Endothelial cell of umbilical vein (primary cell): ENCODE measurements around the gene PEMT. TPM values are rescaled to one million over a fixed set of nuclear protein-coding genes. Genes with fewer than 3 reads are reported as not detected.

Source experiments
- BruUV-seq: library from RNA; stranded (reverse); fragments of 400-500 nt; replicated peaks from 2 replicates; lab custom pipeline; 2021; lab: Mats Ljungman, UMichigan
- CTCF ChIA-PET: fragments of 300-600, 350-600 bp; sonication (Branson Sonifier 250); formaldehyde crosslinking; loops from one replicate; lab custom pipeline; 2021; ENCODE audit warnings: antibody characterized with exemption, inconsistent platforms; lab: Charles Lee
- POLR2A ChIA-PET: fragments of 300-600, 350-600 bp; sonication (Branson Sonifier 250); formaldehyde crosslinking; loops from one replicate; lab custom pipeline; 2021; ENCODE audit warnings: antibody characterized with exemption, inconsistent platforms; lab: Charles Lee
- DNase-seq: peaks from one replicate; pipeline ENCODE4 v3.0.0-alpha.2; 2011; ENCODE audit warnings: low read depth, low spot score
- FAIRE-seq: peaks from 2 replicates; lab custom pipeline; 2011; peaks lifted over from hg19 to GRCh38; lab: Jason Lieb, UNC
- H2AFZ ChIP-seq: 2 replicates; pipeline ENCODE4 v1.6.0; 2012; ENCODE audit warnings: low read depth, low read length, control low read depth, inconsistent platforms
- H3K27ac ChIP-seq: 2 replicates; pipeline ENCODE4 v1.5.1; 2011; ENCODE audit warnings: low read depth, mild to moderate bottlenecking, control low read depth, low read length, moderate library complexity; ENCODE audit not compliant: insufficient read depth
- H3K27me3 ChIP-seq, 2 experiments: 2 replicates each; pipeline versions ENCODE4 v1.6.0 to v1.6.1; 2011; ENCODE audit warnings: low read length in 2 of 2, mixed read lengths in 1 of 2; ENCODE audit not compliant: control insufficient read depth in 2 of 2, insufficient read depth in 2 of 2
- H3K36me3 ChIP-seq, 2 experiments: 2 replicates in 1 of 2; 3 replicates in 1 of 2; pipeline ENCODE4 v1.5.1; 2011; ENCODE audit warnings: low read length in 2 of 2, mild to moderate bottlenecking in 1 of 2, moderate library complexity in 1 of 2; ENCODE audit not compliant: control insufficient read depth in 2 of 2, insufficient read depth in 2 of 2; ENCODE audit errors: extremely low read depth in 1 of 2
- H3K4me1 ChIP-seq: 3 replicates; pipeline ENCODE4 v1.5.1; 2011; ENCODE audit warnings: mild to moderate bottlenecking, low read length; ENCODE audit not compliant: control insufficient read depth, insufficient read depth; ENCODE audit errors: extremely low read depth
- H3K4me2 ChIP-seq: 2 replicates; pipeline ENCODE4 v1.6.1; 2011; ENCODE audit warnings: low read length, control low read depth, mixed read lengths; ENCODE audit not compliant: insufficient read depth
- H3K4me3 ChIP-seq, 3 experiments: fragments of 200-600 bp in 1 of 3; sonication (generic), shearing (Covaris generic) in 1 of 3; replicated peaks in 1 of 3; 2 replicates each; pipeline ENCODE4 v1.5.1; 2011 to 2016; ENCODE audit warnings: control low read depth in 3 of 3, low read length in 3 of 3, mild to moderate bottlenecking in 2 of 3, inconsistent platforms in 1 of 3, low read depth in 1 of 3, moderate library complexity in 1 of 3; ENCODE audit not compliant: insufficient read depth in 1 of 3
- H3K79me2 ChIP-seq: 2 replicates; pipeline ENCODE4 v1.6.0; 2012; ENCODE audit warnings: low read length, inconsistent platforms; ENCODE audit not compliant: control insufficient read depth, insufficient read depth
- H3K9ac ChIP-seq: replicated peaks from 2 replicates; pipeline ENCODE3; 2011; ENCODE audit warnings: low read length, control low read depth; ENCODE audit not compliant: insufficient read depth; ENCODE audit errors: extremely low read depth
- H3K9me1 ChIP-seq: replicated peaks from 3 replicates; pipeline ENCODE4 v1.6.0; 2011; ENCODE audit warnings: mild to moderate bottlenecking, low read length; ENCODE audit not compliant: control insufficient read depth, insufficient read depth; ENCODE audit errors: extremely low read depth
- H3K9me3 ChIP-seq: replicated peaks from 2 replicates; pipeline ENCODE4 v1.5.1; 2012; ENCODE audit warnings: low read length, inconsistent platforms; ENCODE audit not compliant: control insufficient read depth, insufficient read depth
- H4K20me1 ChIP-seq: replicated peaks from 2 replicates; pipeline ENCODE3; 2011; ENCODE audit warnings: mild to moderate bottlenecking, low read length; ENCODE audit not compliant: control insufficient read depth, insufficient read depth; ENCODE audit errors: extremely low read depth
- CTCF ChIP-seq, 2 donors: IDR thresholded peaks; 1 replicate in 1 of 2; 2 replicates in 1 of 2; pipeline ENCODE4 v1.5.1; 2011; ENCODE audit warnings: low read length in 2 of 2, mild to moderate bottlenecking in 2 of 2, moderate library complexity in 2 of 2, control low read depth in 1 of 2, inconsistent platforms in 1 of 2, low read depth in 1 of 2; ENCODE audit not compliant: insufficient read depth in 1 of 2; ENCODE audit errors: extremely low read depth in 1 of 2
- EZH2 ChIP-seq: IDR thresholded peaks from 2 replicates; pipeline ENCODE4 v1.6.1; 2012; ENCODE audit warnings: borderline replicate concordance, low read depth, mild to moderate bottlenecking, moderate library complexity, low read length, inconsistent platforms; ENCODE audit not compliant: severe bottlenecking
- FOS ChIP-seq: IDR thresholded peaks from 2 replicates; pipeline ENCODE4 v1.6.1; 2011; ENCODE audit warnings: mild to moderate bottlenecking, low read length, moderate library complexity, borderline replicate concordance; ENCODE audit not compliant: insufficient read depth
- GATA2 ChIP-seq: IDR thresholded peaks from 2 replicates; pipeline ENCODE4 v1.7.0; 2011; ENCODE audit warnings: low read depth, mild to moderate bottlenecking, moderate library complexity, mixed read lengths, low read length; ENCODE audit not compliant: insufficient read length, insufficient read depth
- JUN ChIP-seq: IDR thresholded peaks from 2 replicates; pipeline ENCODE4 v1.6.1; 2011; ENCODE audit warnings: borderline replicate concordance, low read depth; ENCODE audit not compliant: insufficient read length, insufficient read depth
- MYC ChIP-seq: IDR thresholded peaks from one replicate; pipeline ENCODE4 v1.6.1; 2011; ENCODE audit warnings: mild to moderate bottlenecking, low read depth, low read length
- POLR2A ChIP-seq: IDR thresholded peaks from 2 replicates; pipeline ENCODE4 v1.6.1; 2012; ENCODE audit warnings: low read depth, mild to moderate bottlenecking, control low read depth, low read length
- POLR2AphosphoS5 ChIP-seq: IDR thresholded peaks from 2 replicates; pipeline ENCODE4 v1.6.1; 2012; ENCODE audit warnings: low read depth, mild to moderate bottlenecking, control low read depth, low read length, moderate library complexity; ENCODE audit not compliant: insufficient read depth
- dilution Hi-C: fragments of 300-500 bp; cut with MboI; formaldehyde crosslinking; loops from one replicate; pipeline ENCODE4 v1.15.0; 2019; ENCODE audit warnings: low sequenced_read_pairs; ENCODE audit not compliant: extremely low pct_ligation_motif_present
- intact Hi-C: fragments of 100-400 bp; cut with micrococcal nuclease; formaldehyde crosslinking; loops from one replicate; pipeline ENCODE4 v1.10.0; 2022
- polyA plus RNA-seq, 4 experiments: library from polyadenylated mRNA; depleted of rRNA in 3 of 4; stranded (reverse) in 3 of 4; unstranded in 1 of 4; fragments of >200 nt; gene quantifications; 2 replicates each; pipeline versions ENCODE4 v1.2.1 to v1.2.3, GENCODE V29; 2011 to 2012; ENCODE audit warnings: missing spikeins in 1 of 4
- total RNA-seq: library from RNA; stranded (reverse); gene quantifications from 2 replicates; pipeline ENCODE4 v1.2.3, GENCODE V29; 2021
- TF ChIP-seq, protein P1 (sequence below): IDR thresholded peaks from 2 replicates; pipeline ENCODE4 v1.6.1; 2011; ENCODE audit not compliant: insufficient read depth, insufficient read length

The PEMT gene
- total and polyA plus RNA-seq, 2 donors (not counting 3 experiments of a cell fraction or from before 2014, with no cell fraction given) = 35.1 to 58.4 TPM

- Histone ChIP-seq H3K9me1 (no peaks in the 10 kb centered on the region), H3K79me2 (no peaks in the 10 kb centered on the region), H3K9me3 (no peaks in the 10 kb centered on the region), H3K27me3 (no peaks in the 10 kb centered on the region), H3K4me2 (no peak overlapping the region), H3K9ac (no peak overlapping the region), H2AFZ (no peak overlapping the region), H3K4me3 (no peak overlapping the region), H3K4me1 (no peaks in the 10 kb centered on the region), H3K27ac (no peak overlapping the region), H4K20me1 (no peaks in the 10 kb centered on the region), H3K36me3 (no peaks in the 10 kb centered on the region)
- dilution Hi-C loops (no loop called here), intact Hi-C loops (no loop called here)
- FAIRE-seq = no peak
- no peak for TF ChIP-seq POLR2AphosphoS5
- no peak for TF ChIP-seq GATA2
- no peak for TF ChIP-seq CTCF (IDR thresholded peaks at IDR 0.05; ENCODE audit: extremely low read depth in 1 of 2, insufficient read depth in 1 of 2, low read depth in 1 of 2, low read length in 2 of 2)
- TF ChIP-seq FOS = no peak
- no peak for TF ChIP-seq MYC
- TF ChIP-seq JUN = no peak
- TF ChIP-seq EZH2 = no peak
- no peak for TF ChIP-seq POLR2A
- TF ChIP-seq, protein P1, sequence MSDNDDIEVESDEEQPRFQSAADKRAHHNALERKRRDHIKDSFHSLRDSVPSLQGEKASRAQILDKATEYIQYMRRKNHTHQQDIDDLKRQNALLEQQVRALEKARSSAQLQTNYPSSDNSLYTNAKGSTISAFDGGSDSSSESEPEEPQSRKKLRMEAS = no peak
- CTCF ChIA-PET = interaction anchor here (1.0 to 2.6 kb wide), 3 partner anchors 16 to 49 kb away, joined by 3 to 12 read pairs (median 3); no protein-coding TSS in a partner anchor
- no TSS peak for BruUV-seq
- DNase-seq = no peak
- POLR2A ChIA-PET = interaction anchor here (0.7 kb wide), 1 partner anchor 43 kb away, joined by 3 read pairs; the partner anchor contains the start of gene RASD1
These were observed 51.9 kb downstream of the PEMT start for GRCh38 chr17:17539591-17539990.
